Measurements from ENCODE around the gene TMEM191B.
A peak's percentile ranks its signal among the peaks of the same experiment; 100 is the strongest.
"Not testable (repeated sequence)": the region's sequence is repeated elsewhere in the genome, so short reads cannot be mapped to it uniquely, and the experiment has no call there.

Gene TMEM191B

GRCh38 chr22:18527752-18528596 lies at the start of gene TMEM191B:
TSS of gene TMEM191B (plus strand) at chr22:18527802. CDS start at chr22:18527981, 179 bp downstream.
- not testable (repeated sequence) for H3K9me3 ChIP-seq (ENCODE audit: control insufficient read depth, low read depth, low read length); H3K36me3 ChIP-seq (ENCODE audit: control insufficient read depth, low read depth, low read length); H3K27ac ChIP-seq (ENCODE audit: low read length); H3K4me1 ChIP-seq (ENCODE audit: control insufficient read depth, low read depth, low read length); H3K9ac ChIP-seq (ENCODE audit: low read length); H3K27me3 ChIP-seq (ENCODE audit: control insufficient read depth, insufficient read depth, low read length)
- H3K4me3 ChIP-seq (ENCODE audit: low read length): peak within 1 kb of the TSS; percentile 33

GRCh38 chr22:18496227-18496626 lies 31.4 kb upstream of the TMEM191B start:
- H3K4me3 ChIP-seq (ENCODE audit: low read length); H3K9me3 ChIP-seq (ENCODE audit: control insufficient read depth, low read depth, low read length); H3K36me3 ChIP-seq (ENCODE audit: control insufficient read depth, low read depth, low read length); H3K9ac ChIP-seq (ENCODE audit: low read length); H3K27ac ChIP-seq (ENCODE audit: low read length); H3K4me1 ChIP-seq (ENCODE audit: control insufficient read depth, low read depth, low read length); H3K27me3 ChIP-seq (ENCODE audit: control insufficient read depth, insufficient read depth, low read length): not testable (repeated sequence)

GRCh38 chr22:18511327-18511726 lies 16.3 kb upstream of the TMEM191B start:
- H3K4me3 ChIP-seq (ENCODE audit: low read length); H3K27me3 ChIP-seq (ENCODE audit: control insufficient read depth, insufficient read depth, low read length); H3K4me1 ChIP-seq (ENCODE audit: control insufficient read depth, low read depth, low read length); H3K9me3 ChIP-seq (ENCODE audit: control insufficient read depth, low read depth, low read length); H3K36me3 ChIP-seq (ENCODE audit: control insufficient read depth, low read depth, low read length); H3K27ac ChIP-seq (ENCODE audit: low read length); H3K9ac ChIP-seq (ENCODE audit: low read length): not testable (repeated sequence)

- H3K9ac ChIP-seq (ENCODE audit: low read length); H3K9me3 ChIP-seq (ENCODE audit: control insufficient read depth, low read depth, low read length); H3K36me3 ChIP-seq (ENCODE audit: control insufficient read depth, low read depth, low read length); H3K4me1 ChIP-seq (ENCODE audit: control insufficient read depth, low read depth, low read length); H3K27ac ChIP-seq (ENCODE audit: low read length); H3K4me3 ChIP-seq (ENCODE audit: low read length); H3K27me3 ChIP-seq (ENCODE audit: control insufficient read depth, insufficient read depth, low read length): not testable (repeated sequence)
Observed at GRCh38 chr22:18512378-18512777, 15.2 kb upstream of the TMEM191B start.

GRCh38 chr22:18513454-18513853 lies 14.1 kb upstream of the TMEM191B start:
- not testable (repeated sequence) for H3K36me3 ChIP-seq (ENCODE audit: control insufficient read depth, low read depth, low read length); H3K9me3 ChIP-seq (ENCODE audit: control insufficient read depth, low read depth, low read length); H3K27ac ChIP-seq (ENCODE audit: low read length); H3K9ac ChIP-seq (ENCODE audit: low read length); H3K4me3 ChIP-seq (ENCODE audit: low read length); H3K4me1 ChIP-seq (ENCODE audit: control insufficient read depth, low read depth, low read length); H3K27me3 ChIP-seq (ENCODE audit: control insufficient read depth, insufficient read depth, low read length)

- not testable (repeated sequence) for H3K27me3 ChIP-seq (ENCODE audit: control insufficient read depth, insufficient read depth, low read length); H3K27ac ChIP-seq (ENCODE audit: low read length); H3K36me3 ChIP-seq (ENCODE audit: control insufficient read depth, low read depth, low read length); H3K9me3 ChIP-seq (ENCODE audit: control insufficient read depth, low read depth, low read length); H3K9ac ChIP-seq (ENCODE audit: low read length); H3K4me1 ChIP-seq (ENCODE audit: control insufficient read depth, low read depth, low read length); H3K4me3 ChIP-seq (ENCODE audit: low read length)
Observed at GRCh38 chr22:18518061-18518460, 9.5 kb upstream of the TMEM191B start, which contains the start of gene GGTLC3. TSS of gene GGTLC3 (minus strand) at chr22:18518161. CDS start at chr22:18517897, 264 bp downstream.

GRCh38 chr22:18522762-18523161 lies 4.8 kb upstream of the TMEM191B start:
- H3K4me3 ChIP-seq (ENCODE audit: low read length); H3K27me3 ChIP-seq (ENCODE audit: control insufficient read depth, insufficient read depth, low read length); H3K9ac ChIP-seq (ENCODE audit: low read length): not testable (repeated sequence)

GRCh38 chr22:18523328-18523727 lies 4.3 kb upstream of the TMEM191B start:
- H3K36me3 ChIP-seq (ENCODE audit: control insufficient read depth, low read depth, low read length); H3K9me3 ChIP-seq (ENCODE audit: control insufficient read depth, low read depth, low read length); H3K9ac ChIP-seq (ENCODE audit: low read length): not testable (repeated sequence)

More at GRCh38 chr22:18522762-18523161, 4.8 kb upstream of the TMEM191B start:
- not testable (repeated sequence) for H3K4me1 ChIP-seq (ENCODE audit: control insufficient read depth, low read depth, low read length); H3K27ac ChIP-seq (ENCODE audit: low read length); H3K9me3 ChIP-seq (ENCODE audit: control insufficient read depth, low read depth, low read length); H3K36me3 ChIP-seq (ENCODE audit: control insufficient read depth, low read depth, low read length)

GRCh38 chr22:18528597-18529415 lies 1.2 kb downstream of the TMEM191B start:
- H3K9me3 ChIP-seq (ENCODE audit: control insufficient read depth, low read depth, low read length): not testable (repeated sequence)
- H3K4me3 ChIP-seq (ENCODE audit: low read length): peak overlapping the region; percentile 33

More at GRCh38 chr22:18523328-18523727, 4.3 kb upstream of the TMEM191B start:
- H3K27me3 ChIP-seq (ENCODE audit: control insufficient read depth, insufficient read depth, low read length); H3K27ac ChIP-seq (ENCODE audit: low read length); H3K4me1 ChIP-seq (ENCODE audit: control insufficient read depth, low read depth, low read length); H3K4me3 ChIP-seq (ENCODE audit: low read length): not testable (repeated sequence)

GRCh38 chr22:18529416-18530145 lies 2.0 kb downstream of the TMEM191B start:
- H3K9me3 ChIP-seq (ENCODE audit: control insufficient read depth, low read depth, low read length); H3K36me3 ChIP-seq (ENCODE audit: control insufficient read depth, low read depth, low read length); H3K4me1 ChIP-seq (ENCODE audit: control insufficient read depth, low read depth, low read length); H3K27ac ChIP-seq (ENCODE audit: low read length); H3K27me3 ChIP-seq (ENCODE audit: control insufficient read depth, insufficient read depth, low read length); H3K9ac ChIP-seq (ENCODE audit: low read length); H3K4me3 ChIP-seq (ENCODE audit: low read length): not testable (repeated sequence)

More at GRCh38 chr22:18528597-18529415, 1.2 kb downstream of the TMEM191B start:
- H3K27ac ChIP-seq (ENCODE audit: low read length); H3K36me3 ChIP-seq (ENCODE audit: control insufficient read depth, low read depth, low read length); H3K27me3 ChIP-seq (ENCODE audit: control insufficient read depth, insufficient read depth, low read length); H3K4me1 ChIP-seq (ENCODE audit: control insufficient read depth, low read depth, low read length); H3K9ac ChIP-seq (ENCODE audit: low read length): not testable (repeated sequence)

- H3K27me3 ChIP-seq (ENCODE audit: control insufficient read depth, insufficient read depth, low read length); H3K4me1 ChIP-seq (ENCODE audit: control insufficient read depth, low read depth, low read length); H3K9me3 ChIP-seq (ENCODE audit: control insufficient read depth, low read depth, low read length); H3K4me3 ChIP-seq (ENCODE audit: low read length); H3K36me3 ChIP-seq (ENCODE audit: control insufficient read depth, low read depth, low read length); H3K27ac ChIP-seq (ENCODE audit: low read length); H3K9ac ChIP-seq (ENCODE audit: low read length): not testable (repeated sequence)
Observed at GRCh38 chr22:18533633-18534032, 6.0 kb downstream of the TMEM191B start.

Measured in iPS-18a (cell line).